DOHH2 (cell line): ENCODE results near the gene UBE2R2.
A peak's percentile ranks its signal among the peaks of the same experiment; 100 is the strongest.

Experiments
- CTCF ChIP-seq: fragments of 200-600 bp; sonication (generic); IDR thresholded peaks from one replicate; pipeline ENCODE4 v1.5.1; 2014; ENCODE audit warnings: antibody characterized with exemption, mild to moderate bottlenecking, low read depth, low read length; ENCODE audit not compliant: poor library complexity, severe bottlenecking
- EZH2phosphoT487 ChIP-seq: fragments of 200-600 bp; sonication (generic); IDR thresholded peaks from 2 replicates; pipeline ENCODE4 v1.6.1; 2017; ENCODE audit warnings: borderline replicate concordance, mild to moderate bottlenecking, antibody characterized with exemption, low read length, moderate library complexity, mixed read lengths

- no peak for TF ChIP-seq EZH2phosphoT487
- TF ChIP-seq CTCF: peak; percentile 86
Measured at GRCh38 chr9:33778700-33779351, 38.1 kb upstream of the UBE2R2 start.
